Measurements from ENCODE around the gene PIP5K1B.
"Not testable (repeated sequence)": the region's sequence is repeated elsewhere in the genome, so short reads cannot be mapped to it uniquely, and the experiment has no call there.

The PIP5K1B gene

DNA sequence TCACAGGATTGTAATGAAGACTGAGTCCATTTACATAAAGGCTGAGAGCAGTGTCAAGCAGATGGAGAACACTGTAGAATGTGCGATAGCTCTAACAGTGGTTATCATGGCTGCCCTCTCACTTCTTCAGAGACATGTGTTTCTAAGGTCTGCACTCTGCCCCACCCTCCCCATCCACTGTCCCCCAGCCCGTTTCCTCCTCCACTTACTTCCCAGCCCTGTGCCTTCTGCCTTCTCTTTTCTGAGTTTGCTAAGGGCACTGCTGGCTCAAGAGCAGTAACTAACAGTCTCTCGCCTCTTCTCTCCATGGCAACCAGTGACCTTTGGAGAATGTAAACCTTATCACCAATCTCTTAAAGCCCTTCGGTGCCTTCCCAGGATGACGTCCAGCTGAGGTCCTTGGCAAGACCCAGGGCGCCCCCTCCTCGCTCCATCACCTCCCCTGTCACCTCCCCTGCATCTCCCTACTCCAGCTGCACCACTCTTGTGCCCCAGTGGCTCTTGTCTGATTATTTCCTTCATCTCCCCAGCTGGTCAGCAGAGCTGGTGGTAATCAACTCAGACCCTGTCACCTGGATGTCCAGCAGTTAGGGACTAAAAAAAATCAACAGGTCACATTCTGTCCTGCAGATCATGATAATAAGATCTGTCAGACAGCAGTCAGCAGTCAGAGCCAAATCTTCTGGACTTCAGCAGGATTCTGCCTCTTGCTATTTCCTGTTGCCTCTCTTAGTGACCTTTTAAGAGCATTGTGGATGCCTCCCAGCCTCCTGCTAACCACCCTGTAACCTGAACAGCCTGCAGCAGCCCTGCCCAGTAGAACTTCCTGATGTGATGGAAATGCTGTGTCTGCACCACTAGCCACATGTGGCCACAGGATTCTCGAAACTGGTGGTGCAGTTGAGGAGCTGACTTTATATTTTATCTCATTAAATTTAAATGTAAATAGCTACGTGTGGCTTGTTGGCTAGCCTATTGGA lies 339.5 kb downstream of the PIP5K1B start:
- no peak for DNase-seq

DNA sequence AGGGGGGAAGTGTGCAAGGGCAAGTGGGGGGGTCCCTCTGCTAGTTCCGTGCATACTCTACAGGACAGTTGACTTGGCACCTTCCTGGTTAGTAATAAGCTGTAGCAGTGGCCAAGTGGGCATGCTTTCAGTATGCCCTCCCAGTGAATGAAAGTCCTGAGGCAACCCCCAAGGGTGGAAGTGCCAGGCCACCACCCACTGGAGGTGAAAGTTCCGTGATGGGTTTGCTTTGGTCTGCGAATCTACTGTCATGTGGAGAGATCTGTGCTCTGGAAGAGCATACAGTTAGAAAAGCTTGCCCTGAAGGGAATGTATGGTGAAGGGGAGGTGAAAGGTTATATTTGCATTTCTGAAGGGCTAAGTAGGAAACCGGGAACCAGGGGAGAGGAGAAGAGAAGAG lies 340.8 kb downstream of the PIP5K1B start:
- no peak for DNase-seq

DNA sequence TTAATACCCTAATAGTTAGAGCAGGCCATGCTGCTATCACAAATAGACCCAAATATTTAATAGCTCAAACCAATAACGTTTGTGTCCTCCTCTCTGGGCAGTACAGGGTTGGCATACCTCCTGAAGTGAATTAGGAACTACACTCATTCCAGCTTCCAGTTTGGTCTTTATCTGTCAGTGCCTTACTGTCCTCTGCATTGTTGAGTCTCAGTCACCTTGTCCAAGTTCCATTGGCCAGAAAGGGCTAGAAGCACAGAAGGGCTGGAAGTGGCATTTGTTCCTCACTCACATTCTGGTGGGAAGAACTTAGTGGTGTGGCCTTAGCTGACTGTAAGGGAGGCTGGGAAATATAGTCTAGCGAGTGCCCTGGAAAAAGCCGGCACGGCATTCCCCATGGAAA lies 341.7 kb downstream of the PIP5K1B start:
- no peak for DNase-seq

DNA sequence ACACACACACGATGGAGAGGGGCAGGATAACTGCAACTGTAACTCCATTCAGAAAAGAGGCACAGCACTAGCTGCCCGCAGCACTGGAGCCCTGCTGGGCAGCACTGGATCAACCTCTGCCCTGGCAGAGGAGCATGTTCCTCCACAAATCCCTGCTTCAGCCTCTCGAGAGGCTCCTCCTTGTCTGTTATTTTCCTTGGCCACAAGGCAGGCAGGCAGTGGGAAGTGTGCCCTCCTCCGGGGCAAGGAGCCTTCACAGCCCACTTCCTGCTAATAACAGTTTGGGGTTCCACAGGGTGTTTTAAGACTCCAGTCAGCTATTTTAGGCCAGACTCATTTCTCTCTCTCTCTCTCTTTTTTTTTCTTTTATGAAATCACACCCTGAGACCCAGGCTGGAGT lies 342.3 kb downstream of the PIP5K1B start:
- no peak for DNase-seq

DNA sequence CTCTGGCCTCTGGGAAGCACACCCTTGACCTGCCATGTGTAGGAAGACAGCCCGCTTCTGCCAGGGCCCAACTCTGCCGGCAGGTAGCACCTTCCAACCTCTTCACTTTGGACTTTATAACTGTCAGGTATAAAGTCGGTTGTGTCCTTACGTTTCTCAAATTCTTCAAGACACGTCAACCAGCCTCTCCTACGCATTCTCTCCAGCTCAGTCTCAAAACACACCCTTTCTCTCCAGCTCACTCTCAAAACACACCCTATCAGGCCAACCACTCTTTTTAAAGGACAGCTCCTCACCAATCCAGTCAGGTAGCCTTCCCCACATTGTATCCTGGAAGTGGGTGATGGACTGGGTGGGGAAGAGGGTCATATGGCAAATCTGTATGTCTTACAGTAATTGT lies 344.1 kb downstream of the PIP5K1B start:
- no peak for DNase-seq

DNA sequence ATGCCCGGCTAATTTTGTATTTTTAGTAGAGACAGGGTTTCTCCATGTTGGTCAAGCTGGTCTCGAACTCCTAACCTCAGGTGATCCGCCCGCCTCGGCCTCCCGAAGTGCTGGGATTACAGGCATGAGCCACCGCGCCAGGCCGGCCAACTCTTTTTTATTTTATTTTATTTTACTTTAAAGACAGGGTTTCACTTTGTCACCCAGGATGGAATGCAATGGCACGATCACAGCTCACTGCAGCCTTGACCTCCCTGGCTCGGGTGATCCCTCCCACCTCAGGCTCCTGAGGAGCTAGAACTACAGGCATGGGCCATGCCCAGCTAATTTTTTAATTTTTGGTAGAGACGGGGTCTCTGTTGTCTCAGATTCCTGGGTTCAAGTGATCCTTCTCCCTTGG lies 345.9 kb downstream of the PIP5K1B start:
- not testable (repeated sequence) for DNase-seq

DNA sequence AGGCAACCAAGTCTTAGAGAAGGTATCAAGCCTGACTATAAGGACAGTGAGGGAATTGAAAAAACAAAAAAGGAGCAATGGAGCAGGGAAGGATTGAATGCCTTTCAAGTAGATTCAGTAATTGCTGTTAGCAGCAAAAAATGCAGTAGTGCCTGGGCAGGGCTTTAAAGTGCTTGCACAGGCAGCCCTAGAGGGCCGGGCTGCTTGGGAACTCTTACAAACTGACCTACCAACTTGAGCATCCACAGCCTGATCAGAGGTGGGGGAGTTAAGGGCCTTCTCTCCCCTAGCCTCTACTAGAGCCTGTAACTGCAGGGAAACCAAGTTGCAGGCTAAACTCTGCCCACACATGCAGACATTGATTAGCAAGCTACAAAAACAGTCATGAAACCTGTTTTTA lies 349.9 kb downstream of the PIP5K1B start:
- DNase-seq = no peak

DNA sequence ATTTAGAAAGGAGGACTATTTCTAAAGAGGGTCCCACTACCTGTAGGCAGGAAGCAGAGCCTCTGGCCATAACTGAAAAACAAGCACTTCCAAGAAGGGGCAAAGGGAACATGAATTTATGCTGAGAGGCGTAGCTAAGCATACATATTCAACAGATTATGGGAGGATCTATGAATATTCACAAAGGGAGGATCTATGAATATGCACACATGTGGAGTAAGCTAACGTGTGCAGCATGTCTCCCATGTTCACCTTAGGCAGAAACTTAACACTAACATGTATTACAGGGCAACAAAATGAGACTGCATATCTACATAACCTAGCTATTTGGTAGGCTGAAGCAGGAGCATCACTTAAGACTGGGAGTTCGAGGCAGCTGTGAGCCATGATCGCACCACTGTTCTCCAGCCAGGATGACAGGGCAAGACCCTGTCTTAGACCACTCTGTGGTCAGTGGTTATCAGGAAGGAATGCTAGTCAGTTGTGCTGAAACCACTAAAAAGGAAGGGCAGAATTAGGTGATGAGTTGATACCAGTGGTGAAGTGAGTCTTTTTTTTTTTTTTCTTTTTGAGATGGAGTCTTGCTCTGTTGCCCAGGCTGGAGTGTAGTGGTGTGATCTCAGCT lies 351.3 kb downstream of the PIP5K1B start:
- DNase-seq = no peak

DNA sequence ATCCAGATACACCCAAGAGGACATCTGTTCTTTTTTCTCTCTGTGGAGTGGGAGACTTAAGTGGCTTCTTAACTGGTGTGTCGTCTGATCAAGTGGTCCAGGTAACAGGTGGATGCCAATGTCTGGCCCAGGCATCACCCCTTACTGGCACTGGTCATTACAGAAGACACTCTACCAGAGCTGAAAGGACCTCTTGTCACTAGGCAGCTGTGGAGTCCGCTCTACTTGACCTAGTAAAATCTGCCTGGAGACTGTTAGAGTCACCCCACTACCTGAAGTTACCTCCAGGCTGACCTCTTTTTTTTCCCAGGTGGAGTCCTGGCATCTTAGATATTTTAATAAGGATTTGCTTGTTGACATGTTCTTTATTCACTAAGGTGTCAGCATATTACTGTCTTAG lies 353.1 kb downstream of the PIP5K1B start:
- no peak for DNase-seq
